ENCODE data around the gene CGB7.
"Not testable (repeated sequence)": the region's sequence is repeated elsewhere in the genome, so short reads cannot be mapped to it uniquely, and the experiment has no call there.

CGB7 gene

DNA sequence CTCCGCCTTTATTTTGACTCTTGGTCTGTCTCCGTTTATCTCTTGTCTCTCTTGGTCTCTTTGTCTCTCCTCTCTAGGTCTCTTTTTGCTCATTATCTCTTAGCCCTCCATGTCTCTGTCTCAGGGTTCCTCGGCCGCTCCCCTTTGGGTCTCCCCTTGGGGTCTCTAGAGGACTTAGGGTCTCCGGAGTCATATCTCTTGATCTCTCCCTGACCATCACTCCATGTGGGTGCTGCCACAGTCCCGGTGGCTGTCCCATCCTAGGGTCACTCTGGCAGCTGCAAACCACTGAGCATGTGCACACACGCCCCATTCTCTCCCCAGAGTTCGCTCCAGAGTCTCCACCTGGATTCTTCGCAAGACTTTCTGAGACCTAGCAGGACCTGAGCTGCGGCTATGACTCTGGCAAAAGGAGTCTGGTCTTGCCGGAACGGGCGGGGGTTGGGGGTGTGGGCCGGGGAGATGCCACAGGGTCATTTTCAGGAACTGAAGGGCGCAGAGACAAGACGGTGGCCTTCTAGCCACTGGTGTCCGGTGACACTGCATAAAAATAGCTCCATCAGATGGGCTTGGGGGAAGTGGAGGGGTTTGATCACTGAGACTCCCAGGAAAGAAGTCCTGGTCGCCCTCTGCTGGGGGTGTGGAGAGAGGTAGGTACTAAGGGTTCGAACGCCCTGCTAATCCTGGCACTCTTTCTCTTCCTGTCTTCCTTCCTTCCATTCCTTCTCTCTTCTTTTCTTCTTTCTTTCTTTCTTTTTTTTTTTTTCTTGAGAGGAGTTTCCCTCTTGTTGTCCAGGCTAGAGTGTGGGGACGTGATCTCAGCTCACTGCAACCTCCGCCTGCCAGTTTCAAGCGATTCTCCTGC lies 16.2 kb upstream of the CGB7 start:
- DNase-seq, result no peak

DNA sequence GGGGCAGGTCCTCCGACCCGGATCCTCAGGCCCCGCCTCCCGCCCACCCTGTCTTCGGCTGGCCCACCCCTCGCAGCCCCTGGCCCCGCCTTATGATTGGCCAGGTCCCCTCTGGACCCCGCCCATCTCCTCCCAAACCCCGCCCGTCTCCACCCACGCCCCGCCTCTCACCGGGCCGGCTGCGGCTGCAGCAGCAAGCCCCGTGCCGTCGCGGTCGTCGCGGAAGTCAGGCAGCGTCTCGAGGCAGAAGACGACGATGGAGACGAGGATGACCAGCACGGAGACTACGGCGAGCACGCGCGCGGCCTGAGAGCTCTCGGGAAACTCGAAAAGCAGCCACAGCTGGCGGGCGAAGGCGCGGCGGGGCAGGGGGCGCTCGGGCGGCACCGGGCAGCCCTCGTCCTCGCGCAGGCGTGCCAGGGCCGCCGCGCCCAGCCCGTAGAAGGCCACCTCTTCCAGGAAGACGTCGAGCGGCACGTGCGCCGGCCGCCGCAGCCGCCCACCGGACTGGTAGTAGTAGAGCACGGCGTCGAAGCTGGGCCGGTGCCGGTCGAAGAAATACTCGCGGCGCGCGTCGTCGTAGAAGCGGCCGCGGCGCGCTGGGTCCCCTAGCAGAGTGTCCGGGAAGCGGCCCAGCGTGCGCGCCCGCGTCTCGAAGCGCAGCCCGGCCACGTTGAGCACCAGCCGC lies 14.5 kb upstream of the CGB7 start:
- DNase-seq, result no peak

DNA sequence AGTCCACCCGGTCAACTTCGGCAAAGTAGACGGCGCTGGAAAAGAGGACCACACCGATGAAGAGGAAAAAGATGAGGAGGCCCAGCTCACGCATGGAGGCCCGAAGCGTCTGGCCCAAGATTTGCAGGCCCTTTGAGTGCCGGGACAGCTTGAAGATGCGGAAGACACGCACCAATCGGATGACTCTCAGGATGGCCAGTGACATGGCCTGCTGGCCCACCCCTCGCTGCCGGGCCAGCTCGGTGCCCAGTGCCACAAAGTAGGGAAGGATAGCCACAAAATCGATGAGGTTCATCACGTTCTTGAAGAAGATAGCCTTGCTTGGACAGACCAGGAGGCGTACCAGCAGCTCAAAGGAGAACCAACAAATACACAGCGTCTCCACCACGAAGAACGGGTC lies 12.9 kb upstream of the CGB7 start:
- no peak for DNase-seq

DNA sequence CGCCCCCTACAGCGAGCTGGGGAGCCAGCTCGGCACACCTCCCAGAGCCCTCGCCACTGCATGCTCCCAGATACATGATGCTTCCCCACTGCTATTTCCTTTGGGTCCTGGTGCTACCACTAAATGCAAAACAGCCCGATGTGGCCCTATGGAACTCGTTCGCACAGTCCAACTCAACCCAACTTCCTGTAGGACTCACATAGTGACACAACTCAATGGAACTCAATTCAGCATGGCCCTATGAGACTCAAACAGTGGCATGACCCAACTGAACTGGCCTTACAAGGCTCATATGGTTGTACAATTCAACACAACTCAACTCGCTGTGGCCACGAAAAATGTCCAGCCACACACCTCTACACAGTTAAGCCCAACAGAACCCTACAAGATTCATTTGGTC lies 11.5 kb upstream of the CGB7 start:
- no peak for DNase-seq

DNA sequence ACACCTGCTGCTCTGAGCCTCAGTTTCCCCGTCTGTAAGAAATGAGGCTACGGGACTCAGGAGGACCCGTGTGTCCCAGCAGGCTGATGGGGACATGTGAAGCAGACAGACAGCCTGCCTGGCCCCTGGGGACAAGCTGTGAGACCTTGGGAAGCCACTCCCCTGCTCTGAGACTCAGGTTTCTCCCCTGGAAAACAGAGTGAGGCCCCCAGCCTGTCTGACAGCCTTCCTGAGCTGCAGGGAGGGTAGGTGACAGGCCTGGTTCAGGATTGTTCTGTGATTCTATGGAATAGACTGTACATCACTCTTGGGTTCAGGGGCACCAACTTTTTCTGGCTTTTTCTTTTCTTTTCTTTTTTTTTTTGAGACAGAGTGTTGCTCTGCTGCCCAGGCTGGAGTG lies 10.0 kb upstream of the CGB7 start:
- DNase-seq, result no peak

DNA sequence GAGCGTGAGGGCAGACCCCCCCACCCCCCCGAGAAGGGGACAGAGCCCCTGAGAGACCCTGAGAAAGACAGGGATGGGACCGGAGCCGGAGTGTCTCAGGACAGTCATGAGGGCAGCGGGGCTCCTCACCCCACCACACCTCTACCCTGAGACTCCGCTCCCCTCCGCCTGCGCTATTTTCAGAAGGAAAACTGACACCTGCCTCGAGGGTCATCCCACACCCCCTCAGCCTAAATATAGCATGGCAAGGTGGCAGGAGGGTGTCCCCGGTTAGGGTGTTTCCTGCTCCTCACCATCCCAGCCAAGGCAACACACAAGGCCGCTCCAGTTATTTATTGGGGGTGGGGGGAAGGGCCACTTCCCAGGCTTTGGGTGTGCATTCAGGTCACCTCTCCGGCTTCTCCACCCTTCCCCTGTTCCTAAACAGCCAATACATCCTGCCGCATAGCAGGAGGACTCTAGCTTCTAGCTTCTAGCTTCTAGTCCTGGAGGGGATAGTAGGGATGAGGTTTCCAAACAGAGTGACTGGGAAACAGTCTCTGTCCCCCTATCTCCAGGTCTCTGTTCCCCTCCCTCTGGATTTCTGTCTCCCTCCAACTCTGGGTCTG lies 8.5 kb upstream of the CGB7 start:
- DNase-seq, result no peak

DNA sequence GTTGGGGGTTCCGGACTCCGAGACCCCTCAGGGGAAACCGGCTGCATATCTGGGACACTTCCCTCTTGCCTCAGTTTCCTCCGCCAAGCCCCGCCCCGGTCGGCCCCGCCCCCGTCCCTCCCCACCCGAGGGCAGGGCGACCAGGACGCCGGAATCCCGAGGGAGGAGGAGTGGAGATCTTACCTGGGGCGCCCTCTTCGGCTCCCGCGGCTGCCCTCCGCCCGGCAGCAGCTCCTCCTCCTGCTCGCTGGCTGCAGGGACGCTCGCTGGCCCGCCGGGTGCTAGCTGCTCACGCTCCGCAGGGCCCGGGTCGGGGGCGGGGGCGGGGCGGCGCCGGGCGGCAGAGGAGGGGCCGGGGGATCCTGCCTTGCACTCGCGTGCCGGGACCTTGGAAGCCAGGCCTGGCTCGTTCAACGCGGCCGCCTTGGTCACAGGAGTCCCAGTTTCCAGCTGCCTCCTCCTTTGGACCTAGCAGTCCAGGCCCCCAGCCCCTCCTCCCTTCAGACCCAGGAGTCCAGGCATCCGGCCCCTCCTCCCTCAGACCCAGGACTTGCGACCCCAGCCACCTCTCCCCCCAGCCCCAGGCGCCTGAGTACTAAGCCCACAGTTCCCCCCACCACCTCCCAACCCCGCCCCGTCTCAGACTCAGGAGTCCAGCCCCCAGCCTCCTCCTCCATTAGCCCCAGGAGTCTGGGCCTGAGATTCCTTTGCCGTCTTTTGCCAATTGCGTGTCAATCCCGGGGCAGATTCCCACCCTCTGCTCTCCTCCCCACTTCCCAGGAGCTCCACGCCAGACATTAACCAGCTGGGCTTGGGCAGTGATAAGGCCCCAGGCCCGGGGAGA lies 7.4 kb upstream of the CGB7 start, which contains the start of gene NTF4:
Gene NTF4, minus strand, starts transcription at position 51 of the 844 bp plus-strand sequence. CDS start 2,821 bp downstream, outside the sequence.
- no peak for DNase-seq

DNA sequence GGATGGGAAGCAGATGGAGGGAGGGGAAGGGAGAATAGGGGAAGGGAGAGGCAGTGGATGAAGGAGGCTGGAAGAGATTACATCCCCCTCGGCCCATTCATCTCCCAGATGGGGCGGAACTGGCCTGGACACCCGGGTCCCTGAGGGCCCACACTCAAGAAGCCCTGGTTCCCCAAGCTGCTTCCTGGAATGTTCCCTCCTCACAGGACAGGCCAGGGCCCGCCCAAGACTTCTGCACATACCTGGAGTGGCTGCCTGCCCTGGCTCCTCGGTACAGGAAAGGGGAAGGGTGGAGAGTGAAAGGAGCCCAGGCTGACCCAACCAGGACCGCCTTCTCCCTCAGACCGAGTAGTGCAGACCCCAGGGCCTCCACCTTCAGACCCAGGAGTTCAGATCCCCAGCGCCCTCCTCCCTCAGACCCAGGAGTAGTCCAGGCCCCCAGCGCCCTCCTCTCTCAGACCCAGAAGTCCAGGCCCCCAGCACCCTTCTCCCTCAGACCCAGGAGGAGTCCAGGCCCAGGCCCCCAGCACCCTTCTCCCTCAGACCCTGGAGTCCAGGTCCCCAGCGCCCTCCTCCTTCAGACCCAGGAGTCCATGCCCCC lies 6.6 kb upstream of the CGB7 start:
- DNase-seq, result no peak

DNA sequence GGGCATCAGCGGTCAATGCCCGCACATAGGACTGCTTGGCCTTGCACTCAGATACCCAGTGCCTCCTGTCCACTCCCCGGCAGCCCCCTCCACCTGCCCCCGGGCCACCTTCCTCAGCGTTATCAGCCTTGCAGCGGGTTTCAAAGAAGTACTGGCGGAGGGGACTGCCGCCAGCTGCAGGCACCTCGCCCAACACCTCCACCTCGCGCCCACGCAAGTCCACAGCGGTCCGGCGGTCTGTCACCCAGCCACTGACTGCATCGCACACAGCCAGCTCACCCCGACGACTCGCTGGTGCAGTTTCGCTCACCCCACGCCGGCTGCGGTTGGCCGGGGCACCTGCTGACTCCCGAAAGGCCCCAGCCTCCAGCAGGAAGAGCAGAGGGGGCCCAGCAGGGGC lies 3.9 kb upstream of the CGB7 start:
- no peak for DNase-seq

DNA sequence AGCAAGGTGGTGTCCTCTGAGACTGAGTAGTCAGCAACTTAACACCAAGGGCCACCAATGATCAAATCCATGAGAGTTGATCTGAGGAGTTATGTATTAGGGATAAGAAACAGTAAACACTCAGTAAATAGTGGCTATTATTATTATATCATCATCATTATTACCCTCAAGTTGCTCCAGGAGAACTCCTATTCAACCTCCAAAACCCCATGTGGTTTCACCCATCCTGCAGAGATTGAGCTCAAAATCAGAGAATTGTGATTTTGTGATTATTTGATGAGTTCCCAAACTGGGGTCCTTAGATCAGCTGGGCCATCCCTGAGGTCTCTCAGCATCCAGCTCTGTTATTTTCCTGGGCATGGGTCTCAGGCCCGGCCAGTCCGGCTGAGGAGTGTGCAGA lies 3.5 kb upstream of the CGB7 start:
- DNase-seq, result no peak

DNA sequence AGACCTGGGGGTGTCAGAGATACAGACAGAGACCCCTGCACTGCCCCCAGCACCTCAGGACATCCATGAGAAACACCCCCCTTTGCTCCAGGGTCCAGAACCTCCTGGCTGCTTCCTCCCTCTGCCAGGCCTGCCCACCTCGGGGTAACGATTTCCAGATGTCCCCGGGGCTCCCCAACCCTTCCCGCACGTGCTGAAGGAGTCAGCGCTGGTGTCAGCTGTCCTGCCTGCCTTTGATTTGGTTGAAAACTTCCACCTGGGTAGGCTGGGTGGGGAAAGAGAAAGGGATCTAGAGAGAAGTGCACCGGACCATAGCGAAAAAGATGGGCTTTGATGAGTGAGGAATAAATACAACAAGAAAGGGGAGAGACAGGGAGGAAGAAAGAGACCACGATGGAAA lies 1.5 kb upstream of the CGB7 start:
- DNase-seq, result no peak

DNA sequence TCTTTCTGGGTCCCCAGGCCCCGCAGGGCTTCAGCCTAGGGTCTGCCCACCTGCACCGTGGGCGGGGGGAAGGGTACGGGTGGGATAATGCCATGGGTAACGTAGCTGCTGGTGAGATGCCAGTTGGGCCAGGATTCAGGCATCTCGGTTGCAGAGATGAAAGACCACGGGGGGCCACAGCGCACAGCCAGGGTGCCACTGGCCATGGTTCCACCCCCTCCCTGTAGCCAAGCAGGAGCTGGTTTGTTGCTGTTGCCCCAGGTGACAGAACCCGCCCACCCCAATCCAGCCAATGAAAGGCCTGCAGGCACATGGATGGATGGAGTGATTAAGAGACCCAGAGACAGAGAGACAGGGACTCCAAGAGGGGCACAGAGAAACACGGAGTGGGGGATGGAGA lies 1.0 kb upstream of the CGB7 start:
- DNase-seq, result no peak

DNA sequence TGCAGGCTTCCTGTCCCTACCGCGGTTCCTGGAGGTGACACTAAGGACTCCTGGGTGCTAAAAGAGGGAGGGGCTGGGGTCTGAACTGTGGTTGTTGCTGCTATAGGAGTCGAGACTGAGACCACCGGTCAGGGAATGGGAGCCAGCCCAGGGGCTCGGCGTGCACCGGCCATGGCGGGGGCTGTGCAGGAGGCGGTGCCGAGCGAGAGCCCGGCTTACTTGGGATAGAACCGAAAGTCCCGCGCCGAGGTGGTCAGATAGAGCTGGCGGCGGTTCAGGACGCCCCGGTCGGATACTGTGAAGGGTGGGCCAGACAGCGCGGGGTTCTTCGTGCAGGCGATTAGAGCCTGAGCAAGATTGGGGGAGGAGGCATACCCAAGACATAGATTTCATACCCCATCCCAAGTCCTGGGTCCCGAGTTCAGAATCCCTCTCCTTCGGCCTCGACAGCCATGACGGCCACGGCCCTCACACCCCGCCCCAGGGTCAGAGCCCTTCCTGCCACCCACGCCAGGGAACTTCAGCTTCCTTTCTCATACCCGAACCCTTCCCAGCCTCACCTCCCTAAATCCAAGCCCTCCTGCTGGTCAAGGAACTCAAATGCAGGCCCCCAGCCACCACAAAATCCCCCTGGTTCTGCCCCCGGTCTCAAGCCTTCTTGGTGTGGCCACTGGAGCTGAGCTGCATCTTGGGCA lies 500 bp downstream of the CGB7 start:
- not testable (repeated sequence) for DNase-seq

DNA sequence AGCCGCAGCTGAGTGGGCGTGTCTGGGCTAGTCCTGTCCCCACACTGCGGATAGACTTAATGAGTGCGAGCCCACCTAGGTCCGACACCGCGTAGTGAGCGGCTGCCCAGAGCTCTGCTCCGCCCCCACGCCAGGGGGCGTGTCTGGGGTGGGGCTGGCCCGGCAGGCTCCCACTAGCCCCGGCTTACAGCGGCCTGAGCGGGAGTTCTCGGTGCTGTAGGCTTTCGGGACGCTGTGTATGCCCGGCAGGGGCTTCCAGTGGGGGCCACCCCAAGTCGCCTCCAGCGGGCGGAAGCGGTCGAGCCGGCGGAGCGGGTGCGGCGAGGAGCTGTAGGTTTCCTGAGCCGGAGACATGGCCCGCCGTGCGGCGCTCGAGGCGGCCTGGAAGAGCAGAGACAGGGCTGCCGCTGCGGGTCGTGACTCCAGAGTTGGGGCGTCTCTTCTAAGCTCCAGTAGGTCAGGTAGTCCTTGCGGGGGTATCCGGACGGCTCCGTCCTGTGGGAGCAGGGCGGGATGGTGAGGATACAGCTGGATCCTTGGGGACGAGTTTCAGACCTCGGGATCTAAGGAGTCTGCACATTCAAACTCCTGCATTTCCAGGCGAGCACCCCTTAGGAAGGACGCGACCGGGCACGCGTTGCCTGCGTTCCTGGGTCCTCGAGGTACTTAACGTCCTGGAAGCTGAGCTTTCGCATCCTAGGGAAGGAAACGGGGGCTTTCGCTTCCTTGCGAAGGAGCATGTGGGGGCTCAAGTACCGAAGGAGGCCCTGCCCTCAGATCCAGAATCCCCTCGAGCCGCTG lies 1.2 kb downstream of the CGB7 start:
- DNase-seq, result no peak

DNA sequence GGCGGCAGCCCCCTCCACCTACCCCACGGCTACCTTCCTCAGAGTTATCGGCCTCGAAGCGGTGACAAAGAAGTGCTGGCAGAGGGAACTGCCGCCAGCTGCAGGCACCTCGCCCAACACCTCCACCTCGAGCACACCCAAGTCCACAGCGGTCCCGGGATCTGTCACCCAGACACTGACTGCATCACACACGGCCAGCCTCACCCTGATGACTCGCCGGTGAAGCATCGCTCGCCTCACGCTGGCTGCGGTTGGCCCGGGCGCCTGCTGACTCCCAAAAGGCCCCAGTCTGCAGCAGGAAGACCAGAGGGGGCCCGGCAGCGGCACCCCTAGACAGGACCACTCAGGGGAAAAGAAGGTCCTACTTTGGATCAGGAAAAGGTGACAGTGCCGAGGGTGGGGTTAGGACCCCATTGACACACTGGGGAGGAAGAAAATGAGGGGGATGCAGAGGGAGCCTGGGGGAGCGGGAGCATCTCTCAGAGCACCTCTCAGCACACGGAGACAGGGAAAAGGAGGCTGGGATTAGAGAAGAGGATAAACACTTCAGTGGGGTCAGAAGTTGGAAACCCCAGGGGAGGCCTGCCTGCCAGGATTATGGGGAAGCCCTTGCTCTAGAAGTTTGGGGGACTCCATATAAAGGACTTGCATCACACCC lies 7.0 kb downstream of the CGB7 start:
- not testable (repeated sequence) for DNase-seq

DNA sequence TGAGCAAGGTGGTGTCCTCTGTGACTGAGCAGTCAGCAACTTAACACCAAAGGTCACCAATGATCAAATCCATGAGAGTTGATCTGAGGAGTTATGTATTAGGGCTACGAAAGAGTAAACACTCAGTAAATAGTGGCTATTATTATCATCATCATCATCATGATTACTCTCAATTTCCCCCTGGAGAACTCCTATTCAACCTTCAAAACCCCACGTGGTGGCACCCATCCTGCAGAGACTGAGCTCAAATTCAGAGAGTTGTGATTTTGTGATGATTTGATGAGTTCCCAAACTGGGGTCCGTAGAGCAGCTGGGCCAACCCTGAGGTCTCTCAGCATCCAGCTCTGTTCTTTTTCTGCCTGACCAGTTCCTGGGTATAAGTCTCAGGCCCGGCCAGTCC lies 7.7 kb downstream of the CGB7 start:
- DNase-seq, result not testable (repeated sequence)

DNA sequence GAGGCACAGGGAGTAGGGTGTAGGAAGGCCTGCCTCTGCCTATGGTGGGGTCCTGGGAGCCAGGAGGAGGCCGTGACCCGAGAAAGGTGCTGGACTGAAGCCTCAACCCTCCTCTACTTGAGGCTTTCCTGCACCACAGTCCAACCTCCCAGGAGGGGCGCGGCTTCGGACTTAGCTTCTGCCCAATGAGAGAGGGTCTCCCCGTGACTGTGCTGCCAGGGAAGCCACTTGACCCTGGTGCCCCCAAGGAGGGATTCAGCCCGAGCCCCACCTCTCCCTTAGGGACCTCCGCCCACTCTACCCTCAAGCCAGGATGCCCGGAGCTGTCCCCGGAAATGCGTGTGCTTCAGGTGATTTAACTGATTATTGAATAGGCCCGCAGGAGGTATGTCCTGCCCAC lies 8.5 kb downstream of the CGB7 start, which contains the start of gene CGB8:
Gene CGB8, minus strand, starts transcription at position 101 of the 400 bp plus-strand sequence. CDS start 372 bp downstream, outside the sequence.
- DNase-seq, result not testable (repeated sequence)

DNA sequence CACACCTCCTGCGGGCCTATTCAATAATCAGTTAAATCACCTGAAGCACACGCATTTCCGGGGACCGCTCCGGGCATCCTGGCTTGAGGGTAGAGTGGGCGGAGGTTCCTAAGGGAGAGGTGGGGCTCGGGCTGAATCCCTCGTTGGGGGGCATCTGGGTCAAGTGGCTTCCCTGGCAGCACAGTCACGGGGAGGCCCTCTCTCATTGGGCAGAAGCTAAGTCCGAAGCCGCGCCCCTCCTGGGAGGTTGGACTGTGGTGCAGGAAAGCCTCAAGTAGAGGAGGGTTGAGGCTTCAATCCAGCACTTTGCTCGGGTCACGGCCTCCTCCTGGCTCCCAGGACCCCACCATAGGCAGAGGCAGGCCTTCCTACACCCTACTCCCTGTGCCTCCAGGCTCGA lies 14.0 kb downstream of the CGB7 start, which contains the start of gene CGB5:
Gene CGB5, plus strand, starts transcription at position 301 of the 400 bp plus-strand sequence. CDS start 362 bp downstream, outside the sequence.
- DNase-seq, result not testable (repeated sequence)

DNA sequence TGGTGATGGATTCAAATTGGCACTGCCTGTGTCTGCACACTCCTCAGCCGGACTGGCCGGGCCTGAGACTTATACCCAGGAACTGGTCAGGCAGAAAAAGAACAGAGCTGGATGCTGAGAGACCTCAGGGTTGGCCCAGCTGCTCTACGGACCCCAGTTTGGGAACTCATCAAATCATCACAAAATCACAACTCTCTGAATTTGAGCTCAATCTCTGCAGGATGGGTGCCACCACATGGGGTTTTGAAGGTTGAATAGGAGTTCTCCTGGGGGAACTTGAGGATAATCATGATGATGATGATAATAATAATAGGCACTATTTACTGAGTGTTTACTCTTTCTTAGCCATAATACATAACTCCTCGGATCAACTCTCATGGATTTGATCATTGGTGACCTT lies 14.9 kb downstream of the CGB7 start:
- not testable (repeated sequence) for DNase-seq

DNA sequence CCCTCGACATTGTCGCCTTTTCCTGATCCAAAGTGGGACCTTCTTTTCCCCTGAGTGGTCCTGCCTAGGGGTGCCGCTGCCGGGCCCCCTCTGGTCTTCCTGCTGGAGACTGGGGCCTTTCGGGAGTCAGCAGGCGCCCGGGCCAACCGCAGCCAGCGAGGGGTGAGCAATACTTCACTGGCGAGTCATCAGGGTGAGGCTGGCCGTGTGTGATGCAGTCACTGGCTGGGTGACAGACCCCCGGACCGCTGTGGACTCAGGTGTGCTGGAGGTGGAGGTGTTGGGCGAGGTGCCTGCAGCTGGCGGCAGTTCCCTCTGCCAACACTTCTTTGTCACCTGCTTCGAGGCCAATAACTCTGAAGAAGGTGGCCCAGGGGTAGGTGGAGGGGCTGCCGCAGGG lies 15.4 kb downstream of the CGB7 start:
- DNase-seq, result no peak

All from NCI-H1048 (cell line).